Hepatocyte (in vitro differentiated cells): ENCODE measurements around the gene RALA.

Source experiments
- EZH2phosphoT487 ChIP-seq: fragments of 200-600 bp; sonication (generic); IDR thresholded peaks from one replicate; pipeline ENCODE4 v1.6.1; 2018; ENCODE audit warnings: antibody characterized with exemption, mild to moderate bottlenecking, low read depth, moderate library complexity; ENCODE audit not compliant: unreplicated experiment, severe bottlenecking
- TF ChIP-seq, protein P1 (sequence below): fragments of 200-600 bp; sonication (generic); IDR thresholded peaks from 2 replicates; pipeline ENCODE4 v1.5.1; 2016; ENCODE audit warnings: antibody characterized with exemption, mild to moderate bottlenecking; ENCODE audit not compliant: poor library complexity

DNA sequence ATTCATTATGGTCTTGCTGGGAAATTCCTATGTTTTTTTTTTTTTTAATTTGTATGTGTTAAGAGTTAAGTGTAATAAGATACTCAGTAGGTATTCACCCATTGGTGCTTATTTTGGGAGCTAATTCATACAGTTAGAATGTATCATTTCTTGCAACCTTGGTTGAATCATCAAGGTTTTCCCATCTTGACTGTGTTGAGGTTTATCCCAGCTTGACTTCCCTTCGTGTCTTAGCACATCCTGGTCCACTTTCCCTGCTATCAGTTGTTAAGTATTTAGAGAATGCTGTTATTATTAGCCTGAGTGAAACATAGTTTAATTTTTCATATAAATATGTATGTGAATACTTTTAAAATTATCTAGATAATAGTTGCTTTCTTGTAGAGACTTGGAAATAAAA lies 20.8 kb downstream of the RALA start:
- TF ChIP-seq, protein P1, sequence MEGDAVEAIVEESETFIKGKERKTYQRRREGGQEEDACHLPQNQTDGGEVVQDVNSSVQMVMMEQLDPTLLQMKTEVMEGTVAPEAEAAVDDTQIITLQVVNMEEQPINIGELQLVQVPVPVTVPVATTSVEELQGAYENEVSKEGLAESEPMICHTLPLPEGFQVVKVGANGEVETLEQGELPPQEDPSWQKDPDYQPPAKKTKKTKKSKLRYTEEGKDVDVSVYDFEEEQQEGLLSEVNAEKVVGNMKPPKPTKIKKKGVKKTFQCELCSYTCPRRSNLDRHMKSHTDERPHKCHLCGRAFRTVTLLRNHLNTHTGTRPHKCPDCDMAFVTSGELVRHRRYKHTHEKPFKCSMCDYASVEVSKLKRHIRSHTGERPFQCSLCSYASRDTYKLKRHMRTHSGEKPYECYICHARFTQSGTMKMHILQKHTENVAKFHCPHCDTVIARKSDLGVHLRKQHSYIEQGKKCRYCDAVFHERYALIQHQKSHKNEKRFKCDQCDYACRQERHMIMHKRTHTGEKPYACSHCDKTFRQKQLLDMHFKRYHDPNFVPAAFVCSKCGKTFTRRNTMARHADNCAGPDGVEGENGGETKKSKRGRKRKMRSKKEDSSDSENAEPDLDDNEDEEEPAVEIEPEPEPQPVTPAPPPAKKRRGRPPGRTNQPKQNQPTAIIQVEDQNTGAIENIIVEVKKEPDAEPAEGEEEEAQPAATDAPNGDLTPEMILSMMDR, result no peak
- no peak for TF ChIP-seq EZH2phosphoT487
